Astrocyte (in vitro differentiated cells and primary cell): ENCODE measurements around the gene KRT4. TPM values are rescaled to one million over a fixed set of nuclear protein-coding genes. Genes with fewer than 3 reads are reported as not detected.

Experiments used
- DNase-seq: peaks from one replicate; pipeline ENCODE4 v3.0.0-alpha.2; 2010; ENCODE audit warnings: low read depth
- FAIRE-seq: peaks from 2 replicates; lab custom pipeline; 2011; peaks lifted over from hg19 to GRCh38; lab: Jason Lieb, UNC
- H2AFZ ChIP-seq: 2 replicates; pipeline ENCODE4 v1.6.0; 2012; ENCODE audit warnings: low read depth, low read length, inconsistent platforms
- H3K27ac ChIP-seq: 2 replicates; pipeline ENCODE4 v1.5.1; 2011; ENCODE audit warnings: low read depth, low read length, inconsistent platforms
- H3K27me3 ChIP-seq: 2 replicates; pipeline ENCODE4 v1.6.0; 2011; ENCODE audit warnings: low read length, inconsistent platforms; ENCODE audit not compliant: insufficient read depth
- H3K36me3 ChIP-seq: 2 replicates; pipeline ENCODE4 v1.5.1; 2011; ENCODE audit warnings: low read length, inconsistent platforms; ENCODE audit not compliant: insufficient read depth
- H3K4me1 ChIP-seq: 2 replicates; pipeline ENCODE4 v1.5.1; 2011; ENCODE audit warnings: low read length, inconsistent platforms; ENCODE audit not compliant: insufficient read depth
- H3K4me2 ChIP-seq: 2 replicates; pipeline ENCODE4 v1.6.0; 2012; ENCODE audit warnings: low read length, inconsistent platforms
- H3K4me3 ChIP-seq: 2 replicates; pipeline ENCODE4 v1.5.1; 2011; ENCODE audit warnings: low read depth, mild to moderate bottlenecking, low read length, inconsistent platforms; ENCODE audit not compliant: insufficient read depth
- H3K79me2 ChIP-seq: 2 replicates; pipeline ENCODE4 v1.6.0; 2012; ENCODE audit warnings: mild to moderate bottlenecking, low read length, inconsistent platforms; ENCODE audit not compliant: insufficient read depth
- H3K9ac ChIP-seq: 2 replicates; pipeline ENCODE4 v1.6.0; 2012; ENCODE audit warnings: mild to moderate bottlenecking, low read length, inconsistent platforms
- H3K9me3 ChIP-seq: 2 replicates; pipeline ENCODE4 v1.5.1; 2012; ENCODE audit warnings: low read depth, mild to moderate bottlenecking, low read length, inconsistent platforms; ENCODE audit not compliant: insufficient read depth
- H4K20me1 ChIP-seq: 2 replicates; pipeline ENCODE4 v1.6.0; 2012; ENCODE audit warnings: low read length, inconsistent platforms; ENCODE audit not compliant: insufficient read depth
- H3K27ac Mint-ChIP-seq: one replicate; pipeline ENCODE4 v1.8.0; 2021; ENCODE audit warnings: mild to moderate bottlenecking, mixed read lengths; ENCODE audit not compliant: unreplicated experiment
- H3K27me3 Mint-ChIP-seq: one replicate; pipeline ENCODE4 v1.8.0; 2021; ENCODE audit warnings: low read depth, mixed read lengths; ENCODE audit not compliant: unreplicated experiment
- H3K36me3 Mint-ChIP-seq: one replicate; pipeline ENCODE4 v1.8.0; 2021; ENCODE audit warnings: low read depth, mixed read lengths; ENCODE audit not compliant: unreplicated experiment
- H3K4me1 Mint-ChIP-seq: one replicate; pipeline ENCODE4 v1.8.0; 2021; ENCODE audit warnings: low read depth, mixed read lengths; ENCODE audit not compliant: unreplicated experiment
- H3K4me3 Mint-ChIP-seq: one replicate; pipeline ENCODE4 v1.8.0; 2021; ENCODE audit warnings: mild to moderate bottlenecking, moderate library complexity, mixed read lengths; ENCODE audit not compliant: unreplicated experiment
- H3K9me3 Mint-ChIP-seq: one replicate; pipeline ENCODE4 v1.8.0; 2021; ENCODE audit warnings: mild to moderate bottlenecking, mixed read lengths; ENCODE audit not compliant: unreplicated experiment
- CTCF ChIP-seq: IDR thresholded peaks from 2 replicates; pipeline ENCODE4 v1.5.1; 2011; ENCODE audit warnings: low read depth, mild to moderate bottlenecking, inconsistent platforms, low read length, moderate library complexity; ENCODE audit not compliant: insufficient read depth
- EZH2 ChIP-seq: IDR thresholded peaks from 2 replicates; pipeline ENCODE4 v1.6.1; 2012; ENCODE audit warnings: mild to moderate bottlenecking, low read length, inconsistent platforms; ENCODE audit not compliant: insufficient read depth
- total RNA-seq: library from RNA; stranded (reverse); gene quantifications from 2 replicates; pipeline ENCODE4 v1.2.1, GENCODE V29; 2021

KRT4 gene
- total RNA-seq, 1 donor from 2014 or later = not detected

- Histone ChIP-seq H3K4me2 (no peak overlapping the region), H3K9me3 (no peaks in the 10 kb centered on the region), H3K79me2 (no peaks in the 10 kb centered on the region), H3K9ac (no peak overlapping the region), H2AFZ (no peak overlapping the region), H3K4me3 (no peak overlapping the region), H3K36me3 (no peaks in the 10 kb centered on the region), H3K27ac (no peak overlapping the region), H3K27me3 (no peaks in the 10 kb centered on the region), H4K20me1 (no peaks in the 10 kb centered on the region), H3K4me1 (peaks cover 8% of the 10 kb centered on the region)
- Mint-ChIP-seq H3K27ac (no peak overlapping the region), H3K27me3 (peaks cover 46% of the 10 kb centered on the region), H3K9me3 (peaks cover 3% of the 10 kb centered on the region), H3K36me3 (peaks cover 4% of the 10 kb centered on the region), H3K4me3 (no peak overlapping the region), H3K4me1 (peaks cover 24% of the 10 kb centered on the region)
- FAIRE-seq = no peak
- no peak for DNase-seq
- no peak for TF ChIP-seq CTCF
- no peak for TF ChIP-seq EZH2
These were observed 12.0 kb upstream of the KRT4 start for GRCh38 chr12:52825961-52826360.

- Mint-ChIP-seq H3K4me3 (no peak overlapping the region), H3K27me3 (peaks cover 49% of the 10 kb centered on the region), H3K9me3 (peaks cover 3% of the 10 kb centered on the region), H3K27ac (no peak overlapping the region), H3K4me1 (peaks cover 27% of the 10 kb centered on the region), H3K36me3 (peaks cover 4% of the 10 kb centered on the region)
- Histone ChIP-seq H3K36me3 (no peaks in the 10 kb centered on the region), H3K4me2 (no peak overlapping the region), H3K4me3 (no peak overlapping the region), H3K79me2 (no peaks in the 10 kb centered on the region), H3K27me3 (peaks cover 4% of the 10 kb centered on the region), H3K9me3 (no peaks in the 10 kb centered on the region), H3K9ac (no peak overlapping the region), H3K27ac (no peak overlapping the region), H4K20me1 (no peaks in the 10 kb centered on the region), H3K4me1 (peaks cover 8% of the 10 kb centered on the region), H2AFZ (no peak overlapping the region)
- DNase-seq (no peak), FAIRE-seq (no peak)
- TF ChIP-seq CTCF = no peak
- no peak for TF ChIP-seq EZH2
These were observed 11.0 kb upstream of the KRT4 start for GRCh38 chr12:52824741-52825410.

DNA sequence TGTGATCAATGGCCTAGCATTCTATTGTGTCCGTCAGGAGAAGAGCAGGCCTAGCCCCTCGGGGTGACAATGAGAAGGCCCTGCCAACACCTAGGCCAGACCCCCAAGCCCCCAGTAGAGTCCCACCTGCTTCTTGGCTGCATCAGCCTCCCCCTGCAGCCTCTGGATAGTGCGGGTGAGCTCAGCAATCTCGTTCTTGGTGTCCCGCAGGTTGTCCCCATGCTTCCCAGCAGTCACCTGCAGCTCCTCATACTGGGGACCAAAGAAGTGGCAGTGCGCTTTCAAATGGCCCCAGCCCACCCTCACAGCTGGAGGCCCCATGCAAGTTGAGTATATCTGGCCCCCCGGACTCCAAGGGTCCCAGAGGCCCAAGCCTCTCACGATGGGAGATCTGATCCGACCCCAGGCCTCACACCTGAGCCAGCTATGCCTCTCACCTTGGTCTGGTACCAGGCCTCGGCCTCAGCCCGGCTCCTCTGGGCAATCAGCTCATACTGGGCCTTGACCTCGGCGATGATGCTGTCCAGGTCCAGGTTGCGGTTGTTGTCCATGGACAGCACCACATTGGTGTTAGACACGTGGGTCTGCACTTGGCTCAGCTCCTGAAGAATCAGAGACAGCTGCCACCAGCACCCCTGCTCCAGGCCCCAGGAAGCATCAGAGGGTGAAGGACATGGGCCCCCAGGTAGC is 10.0 kb upstream of the KRT4 start:
- Mint-ChIP-seq H3K4me1 (peaks cover 23% of the 10 kb centered on the region), H3K9me3 (peaks cover 3% of the 10 kb centered on the region), H3K4me3 (no peak overlapping the region), H3K36me3 (peaks cover 4% of the 10 kb centered on the region), H3K27me3 (peaks cover 52% of the 10 kb centered on the region), H3K27ac (no peak overlapping the region)
- FAIRE-seq (no peak), DNase-seq (no peak)
- no peaks in the 10 kb centered on the region for H3K36me3 ChIP-seq
- H3K27ac ChIP-seq = no peak overlapping the region
- H2AFZ ChIP-seq = no peak overlapping the region
- H3K27me3 ChIP-seq = peaks cover 4% of the 10 kb centered on the region
- H3K4me1 ChIP-seq = peaks cover 8% of the 10 kb centered on the region
- H4K20me1 ChIP-seq = no peaks in the 10 kb centered on the region
- TF ChIP-seq CTCF = no peak
- no peak for TF ChIP-seq EZH2
- H3K4me2 ChIP-seq = no peak overlapping the region
- H3K4me3 ChIP-seq = no peak overlapping the region
- no peaks in the 10 kb centered on the region for H3K9me3 ChIP-seq
- H3K9ac ChIP-seq = no peak overlapping the region
- H3K79me2 ChIP-seq = no peaks in the 10 kb centered on the region
